HG03066 (cell line): Measurements from ENCODE around the gene PCCB.
A peak's percentile ranks its signal among the peaks of the same experiment; 100 is the strongest.
"Not testable (repeated sequence)": the region's sequence is repeated elsewhere in the genome, so short reads cannot be mapped to it uniquely, and the experiment has no call there.

Source experiments
- ATAC-seq: cut with Tn5 transposase; IDR thresholded peaks from one replicate; pipeline ENCODE4 v1.9.1; 2021; ENCODE audit warnings: low read depth; ENCODE audit not compliant: unreplicated experiment

PCCB gene

GRCh38 chr3:136250059-136250902, at the start of gene PCCB:
Gene PCCB, plus strand, starts transcription at chr3:136250340. Its CDS starts 36 bp downstream, at chr3:136250376.
- peak; percentile 98 for ATAC-seq

DNA sequence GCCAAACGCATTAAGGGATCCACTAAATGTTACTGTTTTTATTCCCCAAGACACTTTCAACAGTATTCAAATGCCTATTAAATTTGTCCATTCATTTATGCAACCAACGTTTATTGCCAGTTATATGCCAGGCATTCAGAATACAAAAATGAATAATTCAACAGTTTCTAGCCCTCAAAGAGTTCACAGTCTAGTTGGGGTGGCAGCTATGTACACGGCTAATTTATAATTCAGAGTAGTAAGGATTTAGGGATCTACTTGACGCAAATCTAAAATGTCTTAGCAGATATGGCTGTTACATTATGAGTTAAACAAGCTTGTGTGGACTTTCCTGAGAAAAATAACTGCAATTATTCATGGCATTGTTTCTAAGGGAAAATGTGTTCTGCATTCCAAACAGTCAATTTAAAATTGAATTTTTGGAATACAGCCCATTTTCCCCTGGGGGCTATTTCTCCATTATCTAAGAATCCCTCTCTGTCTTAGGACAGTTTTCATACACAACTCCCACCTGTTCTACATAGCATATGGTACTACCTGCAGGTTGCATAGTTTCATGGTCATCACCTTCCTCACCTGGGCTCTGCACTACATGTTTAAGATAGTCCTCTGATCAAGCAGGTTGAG, 42.5 kb upstream of the PCCB start:
- no peak for ATAC-seq

DNA sequence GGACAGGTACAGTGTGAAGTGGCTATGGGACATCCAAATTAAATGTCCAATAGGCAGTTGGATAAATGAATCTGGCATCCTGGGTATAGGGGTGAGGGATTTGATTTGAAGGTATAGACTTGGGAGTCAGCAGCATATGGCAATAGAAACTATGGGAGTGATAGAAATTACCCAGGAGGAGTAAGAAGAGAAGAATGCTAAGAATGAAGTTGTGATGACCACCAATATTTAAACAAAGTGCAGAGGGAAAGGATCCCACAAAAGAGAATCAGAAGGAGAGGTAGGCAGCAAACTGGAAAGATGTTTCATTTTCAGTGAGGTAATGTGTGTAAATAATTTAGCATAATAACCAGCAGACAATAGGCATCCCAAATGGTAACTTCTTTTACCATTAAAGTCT, 40.2 kb upstream of the PCCB start:
- ATAC-seq: no peak

- no peak for ATAC-seq
These were observed 38.6 kb upstream of the PCCB start for GRCh38 chr3:136211547-136211946.

- ATAC-seq: not testable (repeated sequence)
These were observed 27.4 kb upstream of the PCCB start for GRCh38 chr3:136222746-136223145.

DNA sequence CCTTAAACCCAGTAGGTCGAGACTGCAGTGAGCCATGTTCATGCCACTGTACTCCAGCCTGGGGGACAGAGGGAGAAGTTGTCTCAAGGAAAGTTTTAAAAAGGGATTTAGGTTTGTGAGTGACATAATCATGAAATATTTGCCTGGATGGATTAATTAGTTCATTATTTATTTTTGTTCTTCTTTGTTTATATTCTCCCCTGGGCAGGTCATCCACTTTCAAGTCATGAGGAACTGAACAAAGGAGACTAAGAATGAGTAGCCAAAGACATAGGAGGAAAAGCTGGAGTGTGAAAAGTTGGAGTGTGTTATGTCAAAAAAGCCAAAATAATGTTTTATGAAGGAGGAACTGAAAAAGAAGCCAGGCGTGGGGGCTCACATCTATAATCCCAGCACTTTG, 17.7 kb upstream of the PCCB start:
- no peak for ATAC-seq

- no peak for ATAC-seq
These were observed 14.6 kb upstream of the PCCB start for GRCh38 chr3:136235545-136235944.

DNA sequence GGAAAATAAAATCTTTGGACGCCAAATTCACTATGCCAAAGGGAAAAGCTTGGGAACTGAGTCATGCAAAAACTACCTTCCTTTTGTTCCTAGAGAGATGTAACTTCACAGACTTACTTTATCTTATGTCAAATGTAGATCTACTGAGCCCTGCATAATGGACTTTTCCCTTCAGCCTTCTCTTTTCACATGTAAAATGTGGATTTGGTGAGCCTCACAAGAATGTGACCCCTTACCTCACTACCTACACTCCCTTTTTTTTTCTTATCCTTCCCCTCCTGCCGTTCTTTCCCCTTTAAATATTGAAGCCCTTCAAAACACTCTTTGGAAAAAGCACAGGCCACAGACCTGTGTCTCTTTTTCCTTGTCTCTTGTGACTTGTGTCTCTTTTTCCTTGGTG, 14.0 kb upstream of the PCCB start:
- no peak for ATAC-seq

DNA sequence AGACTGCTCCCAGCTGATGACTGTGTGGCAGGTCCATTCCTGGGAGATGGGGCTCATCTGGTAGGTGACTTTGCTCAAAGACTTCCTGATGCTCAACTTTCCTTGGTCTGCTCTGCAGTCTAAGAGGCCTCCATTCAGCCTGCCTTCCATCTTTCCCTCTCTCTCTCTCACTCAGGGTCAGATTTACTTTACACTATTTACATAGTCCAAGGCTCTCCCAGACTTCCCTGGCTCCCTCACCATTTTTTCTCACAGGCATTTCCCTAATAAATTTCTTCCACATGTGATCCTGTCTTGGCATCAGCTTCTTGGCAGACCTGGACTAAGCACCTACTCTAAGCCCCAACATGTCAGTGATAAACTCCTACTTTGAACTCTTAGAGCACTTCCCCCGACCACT, 13.0 kb upstream of the PCCB start:
- ATAC-seq: no peak

DNA sequence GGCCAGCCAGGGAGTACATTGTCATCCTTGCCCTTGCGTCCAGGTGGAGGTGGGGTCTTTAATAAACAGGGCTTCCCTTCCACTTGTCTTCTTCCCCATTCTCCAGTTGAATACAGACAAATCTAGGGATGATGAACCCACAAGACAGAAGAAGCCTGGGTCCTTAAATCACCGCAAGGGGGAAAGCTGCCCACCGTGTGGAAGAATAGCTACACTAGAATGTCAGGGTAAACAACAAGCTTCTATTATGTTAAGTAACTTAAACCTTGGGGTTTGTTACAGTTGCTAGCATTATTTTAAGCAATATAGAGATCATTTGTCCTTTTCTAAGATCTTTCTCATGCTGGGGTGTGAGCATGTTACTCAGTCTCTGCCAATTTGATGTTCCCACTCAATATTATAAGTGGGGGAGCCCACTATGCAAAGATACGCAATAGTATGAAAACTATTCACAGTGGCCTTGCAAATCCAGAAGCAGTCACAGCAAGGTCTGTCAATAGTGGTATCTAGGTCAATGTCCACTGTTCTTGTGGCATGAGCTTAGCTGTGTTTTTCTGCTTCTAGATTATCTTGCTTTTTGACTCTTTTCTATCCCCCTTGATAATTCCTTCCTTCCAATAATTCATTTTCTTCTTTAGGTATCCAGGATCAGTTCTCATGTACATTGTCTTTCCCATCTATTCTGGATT, 12.0 kb upstream of the PCCB start:
- ATAC-seq: no peak

- no peak for ATAC-seq
These were observed 11.0 kb upstream of the PCCB start for GRCh38 chr3:136239094-136239493.

DNA sequence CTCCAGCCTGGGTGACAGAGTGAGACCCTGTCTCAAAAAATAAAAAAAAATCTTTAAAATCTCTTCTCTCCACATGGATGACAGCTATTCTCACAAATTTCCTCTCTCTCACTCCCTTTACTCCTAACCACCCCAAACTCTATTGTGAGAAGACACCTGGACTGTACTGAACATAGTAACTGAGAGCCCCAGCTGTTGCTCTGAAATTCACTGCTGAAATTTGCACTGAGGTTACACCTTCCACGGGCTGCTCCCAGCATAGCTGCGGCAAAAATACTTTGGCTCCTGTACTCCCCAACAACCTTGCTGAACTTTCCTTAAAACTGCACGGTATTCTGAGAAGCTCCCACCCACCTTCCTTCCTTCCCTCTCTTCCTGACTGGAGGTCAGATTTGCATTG, 4.4 kb upstream of the PCCB start:
- ATAC-seq: no peak

DNA sequence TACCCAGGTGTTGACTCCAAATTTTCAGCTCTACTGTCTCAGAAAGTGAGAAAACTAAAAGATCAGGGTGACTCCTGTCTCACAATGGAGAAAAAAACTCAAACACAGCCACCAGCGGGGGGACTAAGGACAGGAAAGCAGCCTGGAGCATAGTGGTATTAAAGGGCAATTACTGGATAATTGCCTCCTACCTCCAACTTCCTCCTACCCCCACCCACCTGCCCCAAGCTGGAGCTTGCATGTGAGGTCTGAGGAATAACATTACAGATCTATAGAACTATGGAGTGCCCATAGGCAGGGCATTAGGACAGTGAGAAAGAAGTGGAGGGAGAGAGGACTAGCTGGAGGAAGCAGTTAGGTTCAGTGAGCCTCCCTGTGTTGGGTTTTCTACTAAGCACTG, 2.7 kb upstream of the PCCB start:
- no peak for ATAC-seq

DNA sequence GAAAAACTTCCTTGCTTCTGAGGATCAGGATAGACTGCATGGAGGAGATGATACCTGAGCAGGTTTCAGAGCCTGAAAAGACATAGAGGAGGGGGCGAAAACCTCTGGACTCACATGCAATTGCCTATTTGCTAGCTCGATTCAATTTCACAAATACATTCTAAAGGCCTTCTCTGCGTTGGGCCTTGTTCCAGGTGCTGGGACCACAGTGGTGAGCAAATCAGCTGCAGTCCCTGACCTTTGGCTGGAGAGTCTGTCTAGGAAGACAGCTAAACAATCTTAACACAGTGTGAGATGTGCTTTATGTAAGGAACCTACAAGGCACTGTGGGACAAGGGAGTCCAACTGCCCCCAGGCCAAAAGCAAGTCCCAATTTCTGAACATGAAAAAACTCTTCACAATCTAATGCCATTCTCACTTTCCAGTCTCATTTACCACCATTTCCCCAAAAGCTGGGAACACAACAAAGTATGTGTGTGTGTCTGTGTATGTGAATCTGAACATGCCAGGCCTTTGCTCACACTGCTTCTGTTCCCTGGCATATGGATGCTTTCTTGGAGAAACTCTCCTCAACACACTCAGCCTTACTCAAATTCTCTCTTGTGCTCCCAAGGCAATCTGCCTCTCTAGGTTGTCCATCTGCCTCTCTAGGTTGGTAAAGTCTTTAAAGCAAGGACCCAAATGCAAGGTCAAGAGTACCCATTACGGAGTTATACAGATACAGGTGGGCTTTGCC, 2.1 kb upstream of the PCCB start:
- ATAC-seq: no peak

DNA sequence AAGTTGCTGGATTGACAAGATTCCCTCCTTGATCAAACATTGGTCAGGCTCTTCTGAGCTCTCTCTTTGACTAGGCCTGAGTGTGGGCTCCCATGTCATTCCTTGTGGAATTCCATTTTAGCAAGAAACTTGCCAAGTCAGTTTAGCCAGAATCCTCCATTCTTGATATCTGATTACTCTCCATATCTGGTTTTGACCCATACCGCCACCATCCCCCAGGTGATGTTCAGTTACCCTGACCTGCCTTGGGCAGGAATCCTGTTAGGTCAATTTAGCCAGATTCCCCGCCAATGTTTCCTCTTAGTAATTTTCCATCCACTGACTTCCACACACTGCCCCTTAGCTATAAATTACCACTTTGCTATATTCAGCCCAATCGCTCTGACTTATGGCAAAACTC, 1.0 kb upstream of the PCCB start:
- ATAC-seq: no peak

DNA sequence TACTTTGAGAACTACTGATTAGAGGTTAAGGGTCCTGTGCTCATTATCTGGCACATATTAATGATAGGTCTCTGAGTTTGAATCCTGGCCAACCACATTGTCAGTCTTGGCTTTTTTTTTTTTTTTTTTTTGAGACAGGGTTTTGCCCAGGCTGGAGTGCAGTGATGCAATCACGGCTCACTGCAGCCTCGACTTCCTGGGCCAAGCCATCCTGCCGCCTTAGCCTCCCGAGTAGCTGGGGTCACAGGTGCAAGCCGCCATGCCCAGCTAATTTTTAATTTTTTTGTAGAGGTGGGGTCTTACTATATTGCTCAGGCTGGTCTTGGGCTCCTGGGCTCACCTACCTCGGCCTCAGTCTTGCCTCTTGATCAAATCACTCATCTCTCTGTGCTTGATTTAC, 547 bp upstream of the PCCB start:
- no peak for ATAC-seq

- no peak for ATAC-seq
These were observed 842 bp downstream of the PCCB start for GRCh38 chr3:136250903-136251460.

GRCh38 chr3:136251511-136251910, 1.4 kb downstream of the PCCB start:
- ATAC-seq: no peak

DNA sequence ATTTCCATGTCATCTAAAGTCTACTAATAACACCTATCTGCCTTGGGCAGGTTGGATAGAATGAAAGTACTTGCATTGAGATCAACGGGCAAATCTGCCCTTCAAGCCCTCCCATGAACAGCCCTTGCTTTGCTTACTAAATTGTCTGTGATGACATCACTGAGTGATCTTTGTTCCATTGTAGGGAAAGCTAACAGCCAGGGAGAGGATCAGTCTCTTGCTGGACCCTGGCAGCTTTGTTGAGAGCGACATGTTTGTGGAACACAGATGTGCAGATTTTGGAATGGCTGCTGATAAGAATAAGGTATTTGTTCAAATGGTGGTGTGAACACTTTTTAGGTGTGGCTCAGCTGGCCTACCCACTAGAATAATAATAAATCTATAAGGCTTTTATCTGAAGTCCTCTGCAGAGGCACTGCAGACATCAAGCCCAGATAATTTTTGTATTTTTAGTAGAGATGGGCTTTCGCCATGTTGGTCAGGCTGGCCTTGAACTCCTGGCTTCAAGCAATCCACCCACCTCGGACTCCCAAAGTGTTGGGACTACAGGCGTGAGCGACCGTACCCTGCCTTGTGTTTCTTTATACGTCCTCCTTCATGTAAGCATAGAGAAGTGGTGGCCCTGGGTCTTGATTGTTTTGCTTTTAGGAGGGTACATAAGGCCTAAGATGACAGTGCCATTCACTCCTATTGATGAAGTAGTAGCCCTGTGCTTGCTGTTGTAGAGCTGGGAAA, 5.7 kb downstream of the PCCB start:
- ATAC-seq: no peak

GRCh38 chr3:136258199-136258598, 8.1 kb downstream of the PCCB start:
- no peak for ATAC-seq
